ENCODE measurements around the gene PLAAT3.

DNA sequence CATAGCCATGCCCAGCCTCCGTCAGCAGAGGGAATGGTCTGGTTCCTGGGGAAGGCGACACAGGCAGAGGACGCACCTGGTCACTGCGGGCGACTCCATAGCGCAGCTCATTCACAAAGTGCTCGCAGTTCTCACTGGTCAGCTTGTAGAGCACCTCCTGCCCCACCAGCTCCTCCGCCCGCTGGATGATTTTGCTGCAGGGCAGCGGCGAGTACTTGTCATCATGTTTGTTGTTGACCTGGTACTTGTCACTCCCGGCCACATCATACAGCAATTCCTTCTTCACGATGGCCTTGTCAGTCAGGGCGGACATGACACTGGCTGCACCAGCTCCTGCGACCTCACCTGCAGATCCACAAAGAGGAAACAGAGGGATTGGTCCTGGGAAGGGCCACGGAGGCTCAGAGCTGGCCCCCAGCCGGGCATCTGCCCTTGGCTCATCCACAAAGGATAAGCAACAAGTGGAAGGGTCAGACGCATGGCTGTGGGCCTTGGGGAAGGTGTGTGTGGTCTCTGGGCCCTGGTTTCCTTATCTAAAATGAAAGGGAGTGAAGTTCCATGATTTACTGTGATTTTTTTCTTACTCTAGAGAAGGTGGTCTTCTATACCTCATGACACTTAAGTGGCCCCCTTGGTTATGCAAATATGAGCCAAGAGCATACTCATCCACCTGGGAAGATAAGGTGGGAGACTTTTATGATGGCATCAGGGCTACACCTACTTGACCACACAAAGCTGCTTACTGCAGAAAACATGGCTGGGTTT is 24.0 kb downstream of the PLAAT3 start:
- TF ChIP-seq, protein P1, sequence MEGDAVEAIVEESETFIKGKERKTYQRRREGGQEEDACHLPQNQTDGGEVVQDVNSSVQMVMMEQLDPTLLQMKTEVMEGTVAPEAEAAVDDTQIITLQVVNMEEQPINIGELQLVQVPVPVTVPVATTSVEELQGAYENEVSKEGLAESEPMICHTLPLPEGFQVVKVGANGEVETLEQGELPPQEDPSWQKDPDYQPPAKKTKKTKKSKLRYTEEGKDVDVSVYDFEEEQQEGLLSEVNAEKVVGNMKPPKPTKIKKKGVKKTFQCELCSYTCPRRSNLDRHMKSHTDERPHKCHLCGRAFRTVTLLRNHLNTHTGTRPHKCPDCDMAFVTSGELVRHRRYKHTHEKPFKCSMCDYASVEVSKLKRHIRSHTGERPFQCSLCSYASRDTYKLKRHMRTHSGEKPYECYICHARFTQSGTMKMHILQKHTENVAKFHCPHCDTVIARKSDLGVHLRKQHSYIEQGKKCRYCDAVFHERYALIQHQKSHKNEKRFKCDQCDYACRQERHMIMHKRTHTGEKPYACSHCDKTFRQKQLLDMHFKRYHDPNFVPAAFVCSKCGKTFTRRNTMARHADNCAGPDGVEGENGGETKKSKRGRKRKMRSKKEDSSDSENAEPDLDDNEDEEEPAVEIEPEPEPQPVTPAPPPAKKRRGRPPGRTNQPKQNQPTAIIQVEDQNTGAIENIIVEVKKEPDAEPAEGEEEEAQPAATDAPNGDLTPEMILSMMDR (IDR thresholded peaks at IDR 0.05), result no peak
- TF ChIP-seq POLR2A (IDR thresholded peaks at IDR 0.05), result no peak

Measured in adrenal gland (tissue), 5 donors.